Lower lobe of right lung (tissue), 2 donors: ENCODE data around the gene LY86. TPM values are rescaled to one million over a fixed set of nuclear protein-coding genes. Genes with fewer than 3 reads are reported as not detected.

Experiments used
- ATAC-seq, 2 donors: fragments of 200-7000 bp; cut with Tn5 transposase; one replicate each; pipeline ENCODE4 v1.9.1; 2020 to 2022; ENCODE audit warnings: mild to moderate bottlenecking in 2 of 2, moderate library complexity in 2 of 2
- DNase-seq: peaks from one replicate; pipeline ENCODE4 v3.0.0-alpha.2; 2020
- H3K27ac ChIP-seq: fragments of 200-600 bp; one replicate; pipeline ENCODE4 v1.8.0; 2022
- H3K27me3 ChIP-seq: fragments of 200-600 bp; one replicate; pipeline ENCODE4 v1.8.0; 2022; ENCODE audit warnings: low read depth
- H3K36me3 ChIP-seq: fragments of 200-600 bp; one replicate; pipeline ENCODE4 v1.8.0; 2022; ENCODE audit warnings: mild to moderate bottlenecking
- H3K4me1 ChIP-seq: fragments of 200-600 bp; one replicate; pipeline ENCODE4 v1.8.0; 2022
- H3K4me3 ChIP-seq: fragments of 200-600 bp; one replicate; pipeline ENCODE4 v1.8.0; 2022; ENCODE audit warnings: mild to moderate bottlenecking
- H3K9me3 ChIP-seq: fragments of 200-600 bp; one replicate; pipeline ENCODE4 v1.8.0; 2022
- intact Hi-C: fragments of 100-400 bp; cut with DNase I; formaldehyde crosslinking; loops from one replicate; pipeline ENCODE4 v1.11.0; 2022
- total RNA-seq: library from RNA; stranded (reverse); fragmentation: NEBNext Ultra II Directional; extraction: Animal tissue kit (Norgen Biotek cat#: 25700); gene quantifications from one replicate; pipeline ENCODE4 v1.2.1, GENCODE V29; 2021
- TF ChIP-seq, protein P1 (sequence below): fragments of 200-600 bp; IDR thresholded peaks from one replicate; pipeline ENCODE4 v1.8.0; 2022; ENCODE audit warnings: antibody characterized with exemption, mild to moderate bottlenecking
- donor health status: DM: no; HTN: yes; CAD: no; lungs with severe emphysema.

Gene LY86
- total RNA-seq, 1 donor from 2014 or later, result 20.2 TPM

DNA sequence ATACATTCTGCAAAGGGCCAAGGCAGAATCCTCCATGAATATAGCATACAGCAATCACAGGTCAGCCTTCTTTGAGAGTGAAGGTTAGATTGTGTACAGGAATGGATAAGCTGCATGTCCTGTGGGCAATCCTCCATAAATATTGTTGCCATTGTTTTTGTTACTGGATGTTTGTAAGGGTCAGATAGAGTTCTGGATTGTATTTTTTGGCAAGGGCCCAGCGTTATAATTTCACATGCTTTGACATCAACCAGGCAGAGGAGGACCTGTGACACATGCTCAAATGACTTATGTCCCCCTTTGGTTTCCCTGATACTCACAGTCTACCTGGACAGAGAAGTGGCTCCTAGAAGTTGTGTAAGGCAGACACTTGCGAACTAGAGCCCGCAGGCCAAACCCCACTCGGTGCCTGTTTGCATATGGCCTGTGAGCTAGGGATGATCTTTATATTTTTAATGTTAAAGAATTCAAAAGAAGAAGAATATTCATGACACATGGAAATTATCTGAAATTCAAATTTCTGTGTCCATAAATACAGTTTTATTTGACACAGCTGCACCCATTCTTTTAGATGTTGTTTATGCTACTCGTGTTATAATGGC, 5.4 kb downstream of the LY86 start:
- ATAC-seq (no peak), DNase-seq (no peak)
- Histone ChIP-seq H3K27me3 (no peaks in the 10 kb centered on the region), H3K4me3 (no peak overlapping the region), H3K27ac (peak overlapping the region; percentile 75), H3K4me1 (peaks cover 55% of the 10 kb centered on the region), H3K9me3 (no peaks in the 10 kb centered on the region), H3K36me3 (no peaks in the 10 kb centered on the region)
- intact Hi-C loops, result no loop called here
- TF ChIP-seq, protein P1, sequence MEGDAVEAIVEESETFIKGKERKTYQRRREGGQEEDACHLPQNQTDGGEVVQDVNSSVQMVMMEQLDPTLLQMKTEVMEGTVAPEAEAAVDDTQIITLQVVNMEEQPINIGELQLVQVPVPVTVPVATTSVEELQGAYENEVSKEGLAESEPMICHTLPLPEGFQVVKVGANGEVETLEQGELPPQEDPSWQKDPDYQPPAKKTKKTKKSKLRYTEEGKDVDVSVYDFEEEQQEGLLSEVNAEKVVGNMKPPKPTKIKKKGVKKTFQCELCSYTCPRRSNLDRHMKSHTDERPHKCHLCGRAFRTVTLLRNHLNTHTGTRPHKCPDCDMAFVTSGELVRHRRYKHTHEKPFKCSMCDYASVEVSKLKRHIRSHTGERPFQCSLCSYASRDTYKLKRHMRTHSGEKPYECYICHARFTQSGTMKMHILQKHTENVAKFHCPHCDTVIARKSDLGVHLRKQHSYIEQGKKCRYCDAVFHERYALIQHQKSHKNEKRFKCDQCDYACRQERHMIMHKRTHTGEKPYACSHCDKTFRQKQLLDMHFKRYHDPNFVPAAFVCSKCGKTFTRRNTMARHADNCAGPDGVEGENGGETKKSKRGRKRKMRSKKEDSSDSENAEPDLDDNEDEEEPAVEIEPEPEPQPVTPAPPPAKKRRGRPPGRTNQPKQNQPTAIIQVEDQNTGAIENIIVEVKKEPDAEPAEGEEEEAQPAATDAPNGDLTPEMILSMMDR, result no peak

DNA sequence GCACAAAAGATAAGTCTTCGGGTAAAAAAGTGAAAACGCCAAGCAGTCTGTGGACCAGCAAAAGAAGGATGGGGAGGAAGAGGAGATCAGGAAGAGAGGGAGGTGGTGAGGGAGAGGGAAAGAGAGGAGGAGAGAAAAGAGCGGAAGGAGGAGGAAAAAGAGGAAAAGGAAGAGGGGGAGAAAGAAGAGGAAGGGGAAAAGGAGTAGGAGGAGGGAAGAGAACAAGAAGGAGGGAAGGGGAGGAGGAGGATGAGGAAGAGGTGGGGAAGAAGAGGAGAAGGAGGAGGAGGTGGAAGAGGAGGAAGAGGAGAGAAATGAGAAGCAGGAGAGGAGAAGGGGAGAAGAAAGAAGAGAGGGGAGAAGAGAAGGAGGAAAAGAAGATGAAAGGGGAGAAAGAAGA, 6.5 kb downstream of the LY86 start:
- H3K9me3 ChIP-seq, result no peaks in the 10 kb centered on the region
- H3K4me1 ChIP-seq, result peaks cover 55% of the 10 kb centered on the region
- H3K4me3 ChIP-seq, result no peak overlapping the region
- H3K27me3 ChIP-seq, result no peaks in the 10 kb centered on the region
- no peak for DNase-seq
- no peak overlapping the region for H3K27ac ChIP-seq
- ATAC-seq, result no peak
- intact Hi-C loops, result no loop called here
- H3K36me3 ChIP-seq, result no peaks in the 10 kb centered on the region
- TF ChIP-seq, protein P1, result no peak

DNA sequence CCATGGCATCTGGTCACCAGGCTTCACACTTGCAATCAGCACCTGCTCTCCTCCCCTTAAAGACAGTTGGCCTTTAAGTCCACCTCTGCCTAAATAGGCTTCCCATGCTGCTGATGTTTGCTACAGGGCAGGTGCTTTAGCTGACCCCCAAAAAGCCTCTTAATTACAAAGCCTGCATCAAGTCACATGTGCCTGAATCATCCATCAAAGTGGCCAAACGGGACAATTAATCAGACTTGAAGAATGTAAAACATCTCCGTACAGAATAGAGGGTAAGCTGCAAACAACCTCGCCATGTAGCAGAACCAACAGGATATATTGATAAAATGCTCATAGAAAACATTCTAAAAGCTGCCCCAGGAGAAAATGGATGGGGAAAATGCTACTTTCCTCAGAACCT, 7.4 kb downstream of the LY86 start:
- H3K4me1 ChIP-seq, result peaks cover 51% of the 10 kb centered on the region
- intact Hi-C loops, result no loop called here

DNA sequence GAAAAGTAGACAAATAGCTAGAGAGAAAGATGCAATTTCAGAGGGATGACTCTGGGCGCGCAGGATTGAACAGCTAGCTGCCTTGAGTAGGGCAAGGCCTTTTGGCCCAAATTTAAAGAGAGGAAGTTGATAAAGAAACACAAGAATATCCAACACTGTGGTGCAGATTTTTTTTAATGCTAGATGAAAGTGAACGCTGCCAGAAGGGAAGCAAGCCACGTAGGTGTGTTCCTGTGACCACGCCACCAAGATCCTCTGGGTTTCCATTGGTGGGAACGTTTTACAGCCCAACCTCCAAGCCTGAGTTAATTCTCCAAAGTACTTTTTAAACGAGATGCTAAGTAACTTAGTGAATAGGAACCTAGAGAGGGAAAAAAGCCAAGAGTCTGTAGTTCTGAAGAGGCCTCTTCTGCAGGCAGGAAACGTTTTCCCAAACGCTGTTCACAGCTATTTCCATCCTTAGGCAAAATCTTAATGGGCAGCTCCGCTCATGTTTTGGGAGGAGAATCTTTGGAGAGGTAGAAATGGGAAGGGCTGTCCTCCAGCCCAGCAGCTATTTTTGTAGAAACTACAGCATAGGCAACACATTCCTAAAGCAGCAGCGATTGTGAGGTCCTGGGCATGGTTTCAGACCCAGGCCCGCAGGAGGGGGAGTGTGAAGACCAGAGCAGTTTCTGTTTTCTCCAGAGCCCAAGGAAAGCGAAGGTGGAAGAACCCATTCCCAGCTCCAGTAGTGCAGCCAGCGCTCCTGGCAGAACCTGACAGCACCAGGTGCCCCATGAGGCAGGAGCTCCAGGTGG, 8.2 kb downstream of the LY86 start:
- no peak overlapping the region for H3K4me3 ChIP-seq
- DNase-seq (no peak), ATAC-seq (no peak)
- H3K36me3 ChIP-seq, result no peaks in the 10 kb centered on the region
- peak overlapping the region; percentile 31 for H3K27ac ChIP-seq
- TF ChIP-seq, protein P1, result no peak
- H3K27me3 ChIP-seq, result no peaks in the 10 kb centered on the region
- H3K4me1 ChIP-seq, result peaks cover 45% of the 10 kb centered on the region
- intact Hi-C loops, result no loop called here
- no peaks in the 10 kb centered on the region for H3K9me3 ChIP-seq

More for the DNA sequence above, 7.4 kb downstream of the LY86 start:
- Histone ChIP-seq H3K9me3 (no peaks in the 10 kb centered on the region), H3K36me3 (no peaks in the 10 kb centered on the region), H3K27me3 (no peaks in the 10 kb centered on the region), H3K4me3 (no peak overlapping the region), H3K27ac (no peak overlapping the region)
- DNase-seq, result no peak
- TF ChIP-seq, protein P1, result no peak
- no peak for ATAC-seq

DNA sequence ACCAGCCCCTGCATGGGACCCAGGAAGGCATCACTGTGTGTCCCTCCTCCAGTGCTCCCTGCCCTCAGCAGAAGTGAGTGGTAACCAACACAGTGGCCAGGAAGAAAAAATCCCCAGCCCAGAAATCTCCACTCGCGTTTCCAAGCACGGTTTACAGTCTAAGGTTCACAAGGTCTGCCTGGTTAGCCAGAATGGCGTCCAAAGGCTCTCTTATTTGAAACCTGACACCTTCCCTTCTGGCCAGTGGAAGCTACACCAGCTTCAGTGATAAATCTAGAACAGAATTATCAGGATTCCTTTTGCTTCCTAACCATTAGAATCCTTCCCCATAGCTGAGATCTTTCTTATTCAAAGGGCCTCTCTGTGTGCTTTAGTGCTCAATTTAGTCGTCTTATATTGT, 9.2 kb downstream of the LY86 start:
- Histone ChIP-seq H3K9me3 (no peaks in the 10 kb centered on the region), H3K36me3 (no peaks in the 10 kb centered on the region), H3K27ac (no peak overlapping the region), H3K4me3 (no peak overlapping the region), H3K27me3 (no peaks in the 10 kb centered on the region), H3K4me1 (peaks cover 42% of the 10 kb centered on the region)
- intact Hi-C loops, result no loop called here
- DNase-seq, result no peak
- ATAC-seq, result no peak
- TF ChIP-seq, protein P1, result no peak
